Activated CD4-positive, CD25-positive, alpha-beta regulatory T cell treated with anti-CD3 and anti-CD28 coated beads, Interleukin-2, amount 50 U/mL, for 72 hours (primary cell): ENCODE data around the gene FES.
"Not testable (repeated sequence)": the region's sequence is repeated elsewhere in the genome, so short reads cannot be mapped to it uniquely, and the experiment has no call there.

Experiments
- DNase-seq: peaks from one replicate; pipeline ENCODE4 v3.0.0; 2021

FES gene

DNA sequence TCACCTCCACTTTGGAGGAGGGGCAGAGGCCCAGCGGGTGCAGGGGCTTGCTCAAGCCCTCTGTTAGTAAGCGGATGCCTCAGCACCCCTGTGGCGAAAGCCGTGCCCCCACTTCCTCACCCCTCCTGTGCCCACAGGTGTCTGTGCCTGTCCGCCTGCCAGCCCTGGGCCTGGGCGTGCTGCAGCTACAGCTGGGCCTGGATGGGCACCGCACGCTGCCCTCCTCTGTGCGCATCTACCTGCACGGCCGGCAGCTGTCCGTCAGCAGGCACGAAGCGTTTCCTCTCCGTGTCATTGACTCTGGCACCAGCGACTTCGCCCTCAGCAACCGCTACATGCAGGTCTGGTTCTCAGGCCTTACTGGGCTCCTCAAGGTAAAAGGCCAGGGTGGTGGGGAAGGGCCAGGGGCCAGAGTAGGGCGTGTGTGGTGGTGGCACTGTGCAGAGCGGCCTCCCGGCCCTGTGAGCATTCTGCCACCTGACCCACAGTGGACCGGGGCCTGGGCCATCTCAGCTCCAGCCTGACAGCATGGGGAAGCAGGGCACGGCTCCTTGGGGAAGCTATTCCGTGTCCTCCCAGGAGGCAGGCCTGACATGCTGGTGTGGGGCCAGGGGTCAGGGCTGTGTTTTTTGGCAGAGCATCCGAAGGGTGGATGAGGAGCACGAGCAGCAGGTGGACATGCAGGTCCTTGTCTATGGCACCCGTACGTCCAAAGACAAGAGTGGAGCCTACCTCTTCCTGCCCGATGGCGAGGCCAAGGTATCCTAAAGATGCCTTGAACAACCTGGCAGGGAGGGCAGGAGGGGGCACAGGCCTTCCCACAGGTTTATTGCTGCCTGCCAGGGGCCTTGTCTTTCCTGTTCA lies 27.8 kb downstream of the FES start:
- DNase-seq, result no peak

GRCh38 chr15:90912770-90913075 lies 28.4 kb downstream of the FES start:
- no peak for DNase-seq

DNA sequence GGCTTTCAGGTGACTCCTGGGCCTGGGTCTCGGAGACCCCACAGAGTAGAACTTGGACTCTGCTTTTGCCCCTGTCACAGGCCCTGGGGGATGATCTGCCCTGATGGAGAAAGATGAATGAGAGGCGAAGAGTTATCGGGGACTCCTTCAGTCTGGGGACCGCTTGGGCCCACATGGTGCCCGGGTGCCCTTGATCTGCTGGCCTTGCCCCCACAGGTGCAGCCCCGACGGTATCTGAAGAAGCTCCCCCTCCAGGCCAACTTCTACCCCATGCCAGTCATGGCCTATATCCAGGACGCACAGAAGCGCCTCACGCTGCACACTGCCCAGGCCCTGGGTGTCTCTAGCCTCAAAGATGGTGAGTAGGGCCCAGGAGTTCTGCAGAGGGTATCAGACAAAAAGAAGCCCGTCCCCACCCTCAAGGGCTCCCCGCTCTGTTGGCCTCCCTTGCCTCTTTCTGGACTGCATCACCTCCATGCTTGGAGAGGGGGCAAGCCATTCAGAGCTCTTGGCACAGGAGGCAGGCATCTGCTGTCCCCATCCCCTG lies 29.2 kb downstream of the FES start:
- DNase-seq, result no peak

- no peak for DNase-seq
Observed at GRCh38 chr15:90914305-90915080, 30.2 kb downstream of the FES start.

- no peak for DNase-seq
Observed at GRCh38 chr15:90915216-90915807, 31.0 kb downstream of the FES start.

DNA sequence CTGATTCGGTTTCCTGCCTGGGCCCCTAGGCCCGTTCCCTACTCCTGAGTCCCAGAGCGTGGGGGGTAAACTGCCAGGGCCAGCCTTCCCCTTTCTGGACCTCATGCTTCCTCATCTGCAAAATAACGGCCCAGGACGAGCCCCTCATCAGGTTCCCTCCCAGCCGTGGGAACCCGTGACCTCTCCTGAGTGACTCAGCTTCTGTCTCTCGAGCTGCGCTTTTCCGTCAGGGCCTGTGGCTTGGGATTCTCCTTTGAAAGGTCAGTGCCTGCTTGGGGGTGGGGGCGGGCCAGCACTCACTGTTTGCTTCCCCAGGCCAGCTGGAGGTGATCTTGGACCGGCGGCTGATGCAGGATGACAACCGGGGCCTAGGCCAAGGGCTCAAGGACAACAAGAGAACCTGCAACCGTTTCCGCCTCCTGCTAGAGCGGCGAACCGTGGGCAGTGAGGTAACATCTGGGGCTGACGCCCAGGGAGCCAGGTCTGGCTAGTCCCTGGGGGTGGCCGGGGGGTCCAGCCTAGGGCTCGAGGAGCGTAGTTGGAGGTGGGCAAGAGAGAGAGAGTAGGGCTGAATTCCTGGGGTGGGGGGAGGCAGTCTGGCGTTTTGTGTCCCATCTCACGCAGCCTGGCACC lies 31.6 kb downstream of the FES start:
- no peak for DNase-seq

DNA sequence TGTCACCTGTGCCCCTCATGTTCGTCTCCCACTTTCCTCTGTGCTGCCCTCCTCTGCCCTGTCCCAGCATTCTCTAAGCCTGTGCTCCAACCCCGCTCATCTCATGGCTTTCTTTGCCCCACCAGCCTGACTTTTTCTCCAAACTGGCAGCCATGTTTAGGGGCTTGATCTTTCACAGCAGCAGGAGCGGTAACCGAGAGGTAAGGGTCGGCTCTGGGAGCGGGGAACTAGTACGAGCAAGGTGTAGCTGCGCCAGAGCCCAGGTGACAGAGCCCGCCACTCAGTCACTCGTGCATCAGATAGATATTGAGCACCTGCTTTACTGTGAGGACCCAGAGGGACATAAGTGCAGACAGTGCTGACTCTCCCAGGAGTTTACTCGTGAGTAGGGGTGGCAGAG lies 32.2 kb downstream of the FES start:
- DNase-seq, result no peak

DNA sequence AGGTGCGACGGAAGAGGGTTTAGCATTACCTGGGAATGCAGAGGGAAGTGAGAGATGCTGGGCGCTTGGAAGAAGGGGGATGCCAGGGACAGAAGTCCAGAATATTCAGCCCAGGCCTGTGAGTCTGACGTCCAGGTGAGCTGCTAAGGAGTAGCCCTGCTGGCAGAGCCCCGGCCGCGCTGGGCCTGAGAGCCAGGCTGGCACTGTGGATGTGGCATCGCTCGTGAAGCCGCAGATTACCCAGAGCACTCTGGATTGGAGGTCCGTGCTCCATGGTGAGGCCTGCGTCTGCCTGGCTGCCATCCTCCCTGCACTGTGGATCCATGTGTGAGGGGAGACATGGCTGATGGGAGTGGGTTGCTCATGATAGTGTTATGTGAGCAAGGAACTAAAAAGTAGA lies 33.3 kb downstream of the FES start:
- DNase-seq, result no peak

GRCh38 chr15:90918034-90918788 lies 33.9 kb downstream of the FES start:
- DNase-seq, result no peak

DNA sequence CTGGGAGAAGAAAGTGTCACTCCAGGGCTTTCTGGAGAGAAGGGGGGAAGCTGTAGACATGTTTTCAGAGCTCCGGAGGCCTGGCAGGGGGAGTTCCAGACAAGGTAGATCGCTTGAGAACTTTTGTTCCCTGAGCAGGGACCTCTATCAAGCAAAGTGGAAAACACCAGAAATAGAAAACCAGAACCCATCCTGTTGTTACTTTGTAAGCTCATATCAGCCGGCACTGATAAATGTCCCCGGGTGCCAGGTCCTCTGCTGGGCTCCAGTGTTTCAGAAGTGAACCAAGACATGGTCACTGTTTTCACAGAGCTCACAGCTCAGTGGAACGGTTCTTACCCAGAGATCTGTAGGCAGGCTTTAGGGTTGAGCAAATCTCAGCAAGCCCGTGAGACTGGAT lies 34.5 kb downstream of the FES start:
- no peak for DNase-seq

- DNase-seq, result no peak
Observed at GRCh38 chr15:90921887-90922286, 37.6 kb downstream of the FES start.

GRCh38 chr15:90922712-90923322 lies 38.5 kb downstream of the FES start:
- not testable (repeated sequence) for DNase-seq

DNA sequence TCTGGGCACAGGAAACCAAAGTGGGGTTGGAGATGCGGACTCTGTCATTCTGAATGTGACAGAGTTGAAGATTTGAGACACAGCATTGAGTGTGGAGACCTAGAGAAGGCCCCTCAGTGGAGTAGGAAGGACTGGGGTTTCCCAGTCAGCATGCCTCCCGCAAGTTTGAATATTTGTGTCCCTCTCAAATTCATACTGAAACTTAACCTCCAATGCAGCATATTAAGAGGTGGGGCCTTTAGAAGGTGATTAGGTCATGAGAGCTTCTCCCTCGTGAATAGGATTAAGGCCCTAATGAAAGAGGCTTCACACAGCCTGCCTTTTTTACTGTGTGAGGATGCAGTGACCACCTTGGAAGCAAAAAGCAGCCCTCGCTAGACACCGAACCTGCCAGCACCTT lies 40.1 kb downstream of the FES start:
- no peak for DNase-seq

DNA sequence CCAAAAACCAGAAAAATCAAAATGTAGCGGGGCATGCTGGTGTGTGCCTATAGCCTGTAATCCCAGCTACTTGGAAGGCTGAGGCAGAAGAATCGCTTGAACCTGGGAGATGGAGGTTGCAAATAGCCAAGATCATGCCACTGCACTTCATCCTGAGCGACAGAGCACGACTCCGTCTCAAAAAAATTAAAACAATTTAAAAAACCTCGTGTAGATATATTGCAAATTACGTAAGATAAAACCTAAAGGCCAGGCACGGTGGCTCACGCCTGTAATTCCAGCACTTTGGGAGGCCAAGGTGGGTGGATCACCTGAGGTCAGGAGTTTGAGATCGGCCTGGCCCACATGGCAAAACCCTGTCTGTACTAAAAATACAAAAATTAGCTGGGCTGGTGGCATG lies 42.5 kb downstream of the FES start:
- not testable (repeated sequence) for DNase-seq

DNA sequence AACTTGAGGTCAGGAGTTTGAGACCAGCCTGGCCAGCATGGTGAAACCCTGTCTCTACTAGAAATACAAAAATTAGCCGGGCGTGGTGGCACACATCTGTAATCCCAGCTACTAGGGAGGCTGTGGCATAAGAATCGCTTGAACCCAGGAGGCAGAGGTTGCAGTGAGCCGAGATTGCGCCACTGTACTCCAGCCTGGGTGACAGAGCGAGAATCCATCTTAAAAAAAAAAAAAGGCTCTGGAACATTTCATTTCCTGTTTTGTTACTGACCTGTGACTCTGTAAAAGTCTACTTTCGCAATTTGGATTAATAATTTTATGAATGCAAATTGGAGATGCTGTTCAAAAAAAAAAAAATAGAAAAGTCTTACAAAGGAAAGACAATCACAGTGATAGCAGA lies 43.8 kb downstream of the FES start:
- not testable (repeated sequence) for DNase-seq

DNA sequence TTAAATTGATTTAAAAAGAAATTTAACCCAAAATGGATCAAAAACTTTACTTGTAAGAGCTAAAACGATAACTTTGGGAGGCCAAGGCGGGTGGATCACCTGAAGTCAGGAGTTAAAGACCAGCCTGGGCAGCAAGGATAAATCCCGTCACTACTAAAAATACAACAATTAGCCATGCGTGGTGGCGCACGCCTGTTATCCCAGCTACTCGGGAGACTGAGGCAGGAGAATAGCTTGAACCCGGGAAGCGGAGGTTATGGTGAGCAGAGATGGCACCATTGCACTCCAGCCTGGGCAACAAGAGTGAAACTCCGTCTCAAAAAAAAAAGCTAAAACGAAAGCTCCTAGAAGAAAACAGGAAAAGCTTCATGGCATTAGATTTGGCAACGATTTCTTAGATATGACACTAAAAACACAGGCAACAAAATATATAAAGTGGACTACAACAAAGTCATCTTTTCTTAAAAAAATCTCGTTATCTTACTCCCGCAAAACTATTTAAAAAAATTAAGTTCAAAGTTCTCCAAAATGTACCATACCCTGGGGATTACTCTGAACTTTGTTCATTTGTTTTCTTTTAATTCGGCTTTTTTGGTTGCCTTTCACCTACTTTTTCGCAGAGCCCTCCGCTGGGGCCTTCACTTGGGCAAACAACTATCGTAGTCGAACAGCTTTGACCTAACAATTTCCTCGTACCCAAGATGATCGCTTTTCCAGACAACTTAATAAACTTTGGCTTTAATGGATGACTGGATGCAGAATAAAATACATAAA lies 45.1 kb downstream of the FES start:
- DNase-seq, result no peak

DNA sequence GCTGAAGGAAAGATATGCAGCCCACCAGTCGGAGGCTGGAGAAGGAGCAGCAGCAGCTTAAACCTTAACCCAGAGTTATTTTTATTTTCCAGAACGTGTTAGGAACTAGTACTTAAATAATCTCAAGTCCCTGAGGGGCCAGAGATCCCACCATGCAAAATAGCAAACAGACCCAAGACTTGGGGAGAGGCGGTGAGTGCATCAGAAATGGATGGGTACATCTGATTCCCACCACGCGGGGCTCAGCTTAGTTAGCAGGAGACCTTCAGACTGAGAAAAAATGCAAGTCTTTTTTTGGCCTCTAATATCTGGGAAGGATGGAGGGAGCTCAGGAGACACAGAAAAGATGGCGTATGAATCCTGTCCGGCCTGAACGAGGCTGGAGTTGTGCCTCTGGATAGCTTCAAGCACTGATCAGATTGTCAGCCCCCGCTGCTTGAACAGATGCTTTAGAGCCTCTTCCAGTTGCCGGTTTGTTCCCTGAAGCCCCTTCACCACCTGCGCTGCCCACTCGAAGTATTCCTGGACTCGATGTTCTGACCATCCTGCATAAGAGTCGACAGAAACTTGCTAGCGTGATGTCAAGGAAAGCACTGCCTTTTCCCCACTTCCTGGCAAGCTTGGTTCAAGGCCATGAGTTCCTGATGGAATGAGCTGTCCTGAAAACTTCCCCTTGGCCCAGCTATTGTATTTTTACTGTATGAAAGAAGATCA lies 46.7 kb downstream of the FES start:
- no peak for DNase-seq

- DNase-seq, result no peak
Observed at GRCh38 chr15:90931575-90931827, 47.2 kb downstream of the FES start.

GRCh38 chr15:90931828-90932659 lies 47.7 kb downstream of the FES start, which contains the start of gene HDDC3:
TSS of gene HDDC3 (minus strand) at chr15:90932549. CDS start at chr15:90932540, 9 bp downstream.
- DNase-seq, result peak; percentile 96

- DNase-seq, result no peak
Observed at GRCh38 chr15:90932660-90932991, 48.3 kb downstream of the FES start.
